K562 (cell line): Measurements from ENCODE around the gene MOK. TPM values are rescaled to one million over a fixed set of nuclear protein-coding genes. Genes with fewer than 3 reads are reported as not detected.
A peak's percentile ranks its signal among the peaks of the same experiment; 100 is the strongest.

Experiments
- ATAC-seq: fragments of 200-7000 bp; cut with Tn5 transposase; 3 replicates; pipeline ENCODE4 v1.9.1; 2020; ENCODE audit warnings: moderate library complexity
- BruUV-seq: library from RNA; stranded (reverse); fragments of 400-500 nt; replicated peaks from 2 replicates; lab custom pipeline; 2021; lab: Mats Ljungman, UMichigan
- CTCF ChIA-PET: fragments of 300-600 bp; formaldehyde crosslinking; extraction: SDS; loops from one replicate; lab custom pipeline; 2021; ENCODE audit warnings: low intra/inter-chr PET ratio; lab: Yijun Ruan, JAX
- POLR2A ChIA-PET: fragments of 300-600, 350-650 bp; sonication (Branson Sonifier 250); formaldehyde crosslinking; extraction: SDS; loops from one replicate; lab custom pipeline; 2021; ENCODE audit warnings: antibody characterized with exemption, inconsistent platforms; lab: Yijun Ruan, JAX
- DNase-seq, 4 experiments: peaks; one replicate each; pipeline versions ENCODE4 v3.0.0 to v3.0.0-alpha.2; 2011 to 2018; ENCODE audit warnings: low spot score in 3 of 4, mixed read lengths in 3 of 4; ENCODE audit errors: extremely low read depth in 1 of 4
- FAIRE-seq: peaks from 2 replicates; lab custom pipeline; 2011; peaks lifted over from hg19 to GRCh38; lab: Jason Lieb, UNC
- H2AFZ ChIP-seq: 2 replicates; pipeline ENCODE4 v1.6.0; 2011; ENCODE audit warnings: low read depth, low read length, control low read depth, inconsistent platforms
- H3K27ac ChIP-seq: fragments of 200-600 bp; 3 replicates; pipeline ENCODE4 v1.8.0; 2011; ENCODE audit warnings: low read depth, mild to moderate bottlenecking, control low read depth, inconsistent platforms, low read length, moderate library complexity, mixed read lengths; ENCODE audit errors: extremely low read depth
- H3K27me3 ChIP-seq, 2 experiments: fragments of 300-600 bp in 1 of 2; 2 replicates in 1 of 2; 3 replicates in 1 of 2; pipeline versions ENCODE4 v1.6.0 to v1.8.0; 2011; ENCODE audit warnings: inconsistent platforms in 2 of 2, low read length in 2 of 2, mild to moderate bottlenecking in 1 of 2, mixed read lengths in 1 of 2, moderate library complexity in 1 of 2; ENCODE audit not compliant: control insufficient read depth in 2 of 2, insufficient read depth in 2 of 2
- H3K36me3 ChIP-seq: fragments of 300-600 bp; 3 replicates; pipeline ENCODE4 v1.8.0; 2011; ENCODE audit warnings: mild to moderate bottlenecking, low read length, inconsistent platforms; ENCODE audit not compliant: control insufficient read depth, insufficient read depth
- H3K4me1 ChIP-seq, 2 experiments: fragments of 200-600 bp in 1 of 2; replicated peaks in 1 of 2; 2 replicates in 1 of 2; 3 replicates in 1 of 2; pipeline versions ENCODE4 v1.5.1 to v1.8.0; 2011; ENCODE audit warnings: inconsistent platforms in 2 of 2, low read length in 2 of 2, mild to moderate bottlenecking in 1 of 2, mixed read lengths in 1 of 2, moderate library complexity in 1 of 2; ENCODE audit not compliant: control insufficient read depth in 2 of 2, insufficient read depth in 2 of 2
- H3K4me2 ChIP-seq: 2 replicates; pipeline ENCODE4 v1.6.1; 2011; ENCODE audit warnings: low read length, control low read depth, inconsistent platforms, mixed read lengths; ENCODE audit not compliant: insufficient read depth
- H3K4me3 ChIP-seq: fragments of 200-600 bp; sonication (generic), shearing (Covaris generic); 2 replicates; pipeline ENCODE4 v1.5.1; 2016; ENCODE audit warnings: control low read depth, inconsistent platforms
- H3K79me2 ChIP-seq: fragments of 200-600 bp; 3 replicates; pipeline ENCODE4 v1.8.0; 2011; ENCODE audit warnings: low read length, inconsistent platforms; ENCODE audit not compliant: control insufficient read depth, insufficient read depth
- H3K9ac ChIP-seq, 2 experiments: 2 replicates each; pipeline versions ENCODE4 v1.6.0 to v1.6.1; 2011; ENCODE audit warnings: low read depth in 2 of 2, low read length in 2 of 2, control low read depth in 1 of 2, inconsistent platforms in 1 of 2, mild to moderate bottlenecking in 1 of 2, mixed read lengths in 1 of 2; ENCODE audit not compliant: insufficient read depth in 1 of 2
- H3K9me1 ChIP-seq: one replicate; pipeline ENCODE4 v1.6.0; 2011; ENCODE audit warnings: inconsistent platforms, mild to moderate bottlenecking, low read length, moderate library complexity; ENCODE audit not compliant: control insufficient read depth, insufficient read depth
- H3K9me3 ChIP-seq: replicated peaks from 2 replicates; pipeline ENCODE4 v1.5.1; 2011; ENCODE audit warnings: low read depth, low read length, inconsistent platforms; ENCODE audit not compliant: control insufficient read depth, insufficient read depth
- H4K20me1 ChIP-seq: replicated peaks from 2 replicates; pipeline ENCODE4 v1.6.1; 2011; ENCODE audit warnings: low read length, inconsistent platforms, mixed read lengths; ENCODE audit not compliant: control insufficient read depth, insufficient read depth
- EGR1 ChIP-seq: fragments of 450-650 bp; conservative IDR thresholded peaks from 2 replicates; pipeline ENCODE4 v1.6.1; 2017; ENCODE audit warnings: mild to moderate bottlenecking
- JUN ChIP-seq, 2 experiments: sonication (generic) in 1 of 2; formaldehyde crosslinking in 1 of 2; IDR thresholded peaks; 2 replicates each; pipeline versions ENCODE4 v1.6.1 to v1.8.0; 2012 to 2022; ENCODE audit warnings: borderline replicate concordance in 2 of 2, mild to moderate bottlenecking in 2 of 2, improper control_type of control experiment in 1 of 2, low read depth in 1 of 2, low read length in 1 of 2, missing genetic modification reagents in 1 of 2
- KLF10 ChIP-seq: fragments of 250-450 bp; sonication (Bioruptor Pico); IDR thresholded peaks from 2 replicates; pipeline ENCODE4 v1.6.1; 2021; ENCODE audit warnings: matching md5 sums
- MNT ChIP-seq, 2 experiments: fragments of 450-650 bp; conservative IDR thresholded peaks; 2 replicates each; pipeline ENCODE4 v1.6.1; 2017; ENCODE audit warnings: mild to moderate bottlenecking in 2 of 2, moderate library complexity in 2 of 2
- ZNF3 ChIP-seq: fragments of 250-450 bp; sonication (Bioruptor Pico); IDR thresholded peaks from 2 replicates; pipeline ENCODE4 v1.5.0; 2021; ENCODE audit warnings: mild to moderate bottlenecking, moderate library complexity
- WGBS: fragments of 100-300 bp; shearing (Covaris generic); methylation state at CpG from one replicate; pipeline ENCODE4 v1.1.6; 2016; ENCODE audit warnings: low coverage, mixed read lengths; ENCODE audit not compliant: insufficient coverage; ENCODE audit errors: missing lambda C conversion rate; 5-methylcytosine and 5-hydroxymethylcytosine counted together
- in situ Hi-C: fragments of 300-500 bp; cut with MboI; formaldehyde crosslinking; loops from 4 replicates; pipeline ENCODE4 v1.15.0; 2018; ENCODE audit warnings: inconsistent platforms, mixed read lengths
- intact Hi-C: fragments of 100-400 bp; cut with micrococcal nuclease; formaldehyde crosslinking; loops from 2 replicates; pipeline ENCODE4 v1.14.2; 2022
- polyA plus RNA-seq, 8 experiments: library from polyadenylated mRNA; depleted of rRNA in 4 of 8; stranded (reverse) in 5 of 8; unstranded in 3 of 8; fragments of >200 nt; fragmentation: Nextera tagmentation in 2 of 8; fragmentation: Illumina TruSeq in 1 of 8; extraction: Ambion mirVana in 2 of 8; extraction: Trizol in 1 of 8; gene quantifications; 2 replicates each; pipeline versions ENCODE4 v1.2.1 to v1.2.3, GENCODE V29; 2011 to 2014; ENCODE audit warnings: inconsistent platforms in 1 of 8, missing spikeins in 1 of 8
- total RNA-seq, 7 experiments: library from RNA; depleted of rRNA in 6 of 7; stranded (reverse); fragments of >200 nt in 6 of 7; fragmentation: Illumina TruSeq in 2 of 7; extraction: Trizol in 2 of 7; gene quantifications; 2 replicates each; pipeline versions ENCODE4 v1.2.1 to v1.2.3, GENCODE V29; 2011 to 2021; ENCODE audit warnings: low replicate concordance in 1 of 7

The MOK gene
- total and polyA plus RNA-seq, 9 of the 15 experiments (the other 6 are each of a cell fraction or from before 2014, with no cell fraction given), result 1.3 to 8.4 (median 5.3) TPM

DNA sequence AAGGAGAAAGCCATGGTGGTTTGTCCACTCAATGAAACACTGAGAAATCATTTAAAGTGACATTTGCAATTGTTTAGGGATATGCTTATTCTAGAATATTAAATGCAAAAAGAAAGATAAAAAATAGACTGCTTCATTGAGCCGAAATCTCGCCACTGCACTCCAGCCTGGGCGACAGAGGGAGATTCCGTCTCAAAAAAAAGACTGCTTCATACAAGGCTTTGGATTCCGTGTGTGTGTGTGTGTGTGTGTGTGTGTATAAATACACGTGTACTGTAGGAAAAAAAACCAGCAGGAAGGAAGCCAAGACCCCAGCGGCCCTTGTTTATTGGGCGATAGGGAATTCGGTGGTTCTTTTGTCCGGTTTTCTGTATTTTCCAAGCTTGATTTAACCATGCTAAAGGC lies 11.4 kb upstream of the MOK start:
- peak overlapping the region; percentile 54 for H3K4me3 ChIP-seq
- no peaks in the 10 kb centered on the region for H4K20me1 ChIP-seq
- H3K36me3 ChIP-seq, result 0 out of 3 replicates have a peak, but pooled peaks cover under 1% of the 10 kb centered on the region
- intact Hi-C loops, result loop anchor here (5.0 kb wide), 3 partner anchors 201 to 354 kb away; partner anchors contain the start of gene DYNC1H1
- H3K4me1 ChIP-seq, result peaks cover 27 to 31% of the 10 kb centered on the region in 2 experiments; a peak in 4 of 5 replicates
- in situ Hi-C loops, result loop anchor here (5.0 to 10.0 kb wide), 3 partner anchors 252 to 612 kb away; partner anchors contain the start of gene DYNC1H1
- no peaks in the 10 kb centered on the region for H3K9me1 ChIP-seq
- DNase-seq (peak in 1 of 4 experiments; percentile 37), ATAC-seq (no peak), FAIRE-seq (peak; percentile 67)
- H3K27me3 ChIP-seq, result no peaks in the 10 kb centered on the region
- H3K4me2 ChIP-seq, result peak overlapping the region; percentile 90
- H3K27ac ChIP-seq, result peak overlapping the region; percentile 74
- H3K79me2 ChIP-seq, result peaks cover 15% of the 10 kb centered on the region
- TF ChIP-seq MNT (conservative IDR thresholded peaks at IDR 0.05) (peak; percentile 54 to 72), ZNF3 (CRISPR knock-in tag) (no peak), JUN (IDR thresholded peaks at IDR 0.05; ENCODE audit: borderline replicate concordance, low read depth, low read length) (no peak), JUN (CRISPR knock-in tag; IDR thresholded peaks at IDR 0.05; ENCODE audit: borderline replicate concordance) (no peak), EGR1 (no peak), KLF10 (no peak)
- no peaks in the 10 kb centered on the region for H3K9me3 ChIP-seq
- peak overlapping the region; percentile 99 for H2AFZ ChIP-seq
- WGBS, result 1% methylated on average over 10 of the region's 10 CpGs
- ChIA-PET POLR2A (interaction anchor here (0.6 to 1.4 kb wide), 3 partner anchors 11 to 1391 kb away, joined by 3 to 4 read pairs (median 3); partner anchors contain the start of gene MOK), CTCF (interaction anchor here (1.0 to 1.3 kb wide), 2 partner anchors 81 to 270 kb away, joined by 4 to 7 read pairs; no protein-coding TSS in a partner anchor)
- H3K9ac ChIP-seq, result peak overlapping the region; percentile 66 to 71; a peak in 3 of 4 replicates
- no TSS peak for BruUV-seq
